HG03280 (cell line): ENCODE measurements around the gene TUBGCP3.
A peak's percentile ranks its signal among the peaks of the same experiment; 100 is the strongest.
"Not testable (repeated sequence)": the region's sequence is repeated elsewhere in the genome, so short reads cannot be mapped to it uniquely, and the experiment has no call there.

ENCODE experiments used
- ATAC-seq: cut with Tn5 transposase; IDR thresholded peaks from one replicate; pipeline ENCODE4 v1.9.1; 2021; ENCODE audit warnings: mild to moderate bottlenecking, moderate library complexity; ENCODE audit not compliant: unreplicated experiment

TUBGCP3 gene, protein sequence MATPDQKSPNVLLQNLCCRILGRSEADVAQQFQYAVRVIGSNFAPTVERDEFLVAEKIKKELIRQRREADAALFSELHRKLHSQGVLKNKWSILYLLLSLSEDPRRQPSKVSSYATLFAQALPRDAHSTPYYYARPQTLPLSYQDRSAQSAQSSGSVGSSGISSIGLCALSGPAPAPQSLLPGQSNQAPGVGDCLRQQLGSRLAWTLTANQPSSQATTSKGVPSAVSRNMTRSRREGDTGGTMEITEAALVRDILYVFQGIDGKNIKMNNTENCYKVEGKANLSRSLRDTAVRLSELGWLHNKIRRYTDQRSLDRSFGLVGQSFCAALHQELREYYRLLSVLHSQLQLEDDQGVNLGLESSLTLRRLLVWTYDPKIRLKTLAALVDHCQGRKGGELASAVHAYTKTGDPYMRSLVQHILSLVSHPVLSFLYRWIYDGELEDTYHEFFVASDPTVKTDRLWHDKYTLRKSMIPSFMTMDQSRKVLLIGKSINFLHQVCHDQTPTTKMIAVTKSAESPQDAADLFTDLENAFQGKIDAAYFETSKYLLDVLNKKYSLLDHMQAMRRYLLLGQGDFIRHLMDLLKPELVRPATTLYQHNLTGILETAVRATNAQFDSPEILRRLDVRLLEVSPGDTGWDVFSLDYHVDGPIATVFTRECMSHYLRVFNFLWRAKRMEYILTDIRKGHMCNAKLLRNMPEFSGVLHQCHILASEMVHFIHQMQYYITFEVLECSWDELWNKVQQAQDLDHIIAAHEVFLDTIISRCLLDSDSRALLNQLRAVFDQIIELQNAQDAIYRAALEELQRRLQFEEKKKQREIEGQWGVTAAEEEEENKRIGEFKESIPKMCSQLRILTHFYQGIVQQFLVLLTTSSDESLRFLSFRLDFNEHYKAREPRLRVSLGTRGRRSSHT

DNA sequence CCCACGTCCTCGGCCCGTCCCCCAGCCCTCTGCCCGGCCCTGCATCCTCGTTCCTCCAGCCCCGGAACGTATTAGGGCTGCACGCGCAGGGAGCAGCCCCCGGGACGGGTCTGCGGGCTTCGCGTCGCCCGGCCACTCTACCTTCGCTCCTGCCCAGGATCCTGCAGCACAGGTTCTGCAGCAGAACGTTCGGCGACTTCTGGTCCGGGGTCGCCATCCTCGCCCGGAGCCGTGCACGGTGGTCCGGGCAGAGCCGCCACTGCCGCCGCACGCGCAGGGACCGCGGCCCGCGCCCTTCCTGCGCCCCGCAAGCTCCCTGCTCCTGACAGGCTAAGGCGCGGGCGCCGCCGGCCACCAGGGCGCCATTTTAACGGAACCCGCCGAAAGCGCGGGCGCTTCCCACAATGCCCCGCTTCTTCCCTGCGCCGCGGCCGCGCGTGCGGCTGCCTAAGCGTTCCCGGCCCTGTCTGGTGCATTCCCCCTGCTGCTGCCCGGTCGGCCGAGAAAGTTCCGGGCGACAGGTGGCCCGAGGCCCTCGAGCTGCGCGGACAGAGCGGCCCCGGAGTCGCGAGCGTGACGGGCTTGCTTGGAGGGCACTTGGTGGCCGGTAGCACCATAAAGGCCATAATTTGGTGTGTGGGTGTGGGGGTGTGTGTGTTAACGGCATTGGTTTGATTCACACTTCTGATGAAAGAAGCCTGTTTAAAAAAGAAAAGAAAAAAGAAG lies at the start of gene TUBGCP3:
TUBGCP3 (minus strand) TSS at position 390 of the 726 bp plus-strand sequence; CDS start at position 217, 173 bp downstream.
- ATAC-seq: peak; percentile 84

DNA sequence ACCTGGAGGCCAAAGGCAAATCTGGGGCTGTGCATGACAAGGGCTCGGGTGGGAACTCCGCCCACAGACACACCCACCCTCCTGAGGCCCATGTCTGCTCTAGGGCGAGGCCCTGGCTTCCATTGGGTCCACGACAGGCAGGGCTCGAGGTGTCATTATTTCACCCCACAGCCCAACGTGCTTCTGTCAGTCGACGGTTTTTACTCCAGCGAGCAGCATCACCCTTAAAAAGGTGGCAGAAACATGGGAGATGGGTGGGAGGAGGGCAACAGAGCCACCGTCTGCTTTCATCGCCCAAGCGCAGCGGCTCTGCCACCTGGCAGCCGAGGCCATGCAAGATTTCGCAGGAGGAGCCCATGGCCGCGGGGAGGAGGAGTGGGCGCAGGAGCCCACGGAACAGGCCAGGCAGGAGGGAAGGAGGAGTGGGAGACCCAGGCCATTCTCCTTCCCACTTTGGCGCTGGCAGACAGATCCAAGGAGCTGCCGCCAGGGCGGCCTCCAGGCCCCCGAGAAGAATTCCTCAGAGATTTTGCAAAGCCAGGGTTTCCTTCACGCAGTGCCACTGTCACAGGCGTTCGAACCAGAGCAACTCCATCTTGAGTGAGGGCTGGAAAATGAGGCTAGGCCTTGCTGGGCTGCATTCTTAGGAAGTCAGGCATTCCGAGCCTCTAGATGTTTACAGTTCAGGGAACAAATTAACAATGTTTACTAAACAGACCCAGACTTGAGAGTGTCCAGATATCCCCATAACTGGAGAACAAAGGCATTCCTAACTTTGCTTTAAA lies 49.3 kb upstream of the TUBGCP3 start:
- no peak for ATAC-seq

DNA sequence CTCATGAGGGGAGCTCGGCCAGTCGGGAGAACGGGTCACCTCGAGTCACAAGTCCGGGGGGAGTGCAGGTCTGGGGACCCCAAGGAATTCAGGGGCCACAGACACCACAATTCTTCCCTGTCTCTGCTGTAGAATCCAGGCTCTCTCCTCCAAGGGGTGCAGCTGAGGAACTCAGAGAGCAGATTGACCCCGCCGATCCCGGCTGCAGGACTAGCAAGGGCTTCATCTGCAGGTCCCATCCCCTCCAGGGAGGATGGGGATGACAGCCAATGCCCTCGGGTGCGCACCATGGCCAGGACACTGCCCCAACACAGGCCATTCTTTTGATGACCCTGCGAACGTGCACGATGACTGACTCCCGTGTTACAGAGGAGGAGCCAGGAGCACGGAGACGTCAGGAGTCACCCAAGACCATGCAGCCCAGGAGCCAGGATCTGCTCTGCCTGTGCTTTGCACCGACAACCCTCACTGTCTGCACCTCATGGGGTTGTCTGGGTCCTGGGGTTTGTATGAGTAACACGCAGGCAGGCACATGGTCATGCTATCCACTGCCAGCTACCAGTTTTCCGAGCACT lies 48.5 kb upstream of the TUBGCP3 start:
- ATAC-seq: no peak

DNA sequence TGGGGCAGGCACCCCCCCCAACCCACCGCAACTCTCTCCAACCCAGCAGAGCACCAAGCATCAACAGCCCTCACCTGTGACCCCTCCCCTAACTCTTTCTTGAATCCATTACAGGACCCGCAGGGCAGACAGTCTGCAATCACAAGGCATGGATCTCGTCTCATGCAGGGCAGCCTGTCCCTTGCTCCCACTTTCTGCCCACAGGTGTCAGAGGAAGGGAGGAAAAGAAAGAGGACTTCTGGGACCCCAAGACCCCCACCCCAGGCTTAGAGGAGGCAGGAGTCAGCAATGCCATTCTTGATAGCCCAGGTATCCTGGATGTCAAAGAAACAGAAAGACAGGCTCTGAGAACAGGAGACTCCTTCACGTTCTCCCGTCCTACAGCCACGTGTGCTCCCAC lies 47.4 kb upstream of the TUBGCP3 start:
- no peak for ATAC-seq

GRCh38 chr13:112634102-112634501 lies 46.1 kb upstream of the TUBGCP3 start:
- ATAC-seq: no peak

- ATAC-seq: not testable (repeated sequence)
Measured at GRCh38 chr13:112630226-112630625, 42.3 kb upstream of the TUBGCP3 start.

DNA sequence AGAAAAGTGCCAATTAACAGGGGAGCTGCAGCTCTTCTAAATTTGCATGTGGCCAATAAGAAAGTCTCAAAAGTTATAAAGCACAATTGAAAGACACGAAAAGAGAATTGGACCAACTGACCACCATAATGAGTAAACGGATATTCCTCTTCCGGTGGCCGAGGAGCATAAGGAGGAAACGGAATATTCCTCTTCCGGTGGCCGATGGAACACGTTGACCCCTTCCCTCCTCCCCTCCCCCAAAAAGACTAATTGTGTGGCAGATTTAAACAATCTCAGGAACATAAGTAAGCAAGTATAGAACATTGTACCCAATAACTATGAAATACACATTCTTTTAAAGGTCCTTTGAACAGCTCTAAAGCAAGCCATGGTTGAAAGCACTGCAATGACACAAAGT lies 41.2 kb upstream of the TUBGCP3 start:
- no peak for ATAC-seq

- not testable (repeated sequence) for ATAC-seq
Measured at GRCh38 chr13:112627613-112628012, 39.7 kb upstream of the TUBGCP3 start.

DNA sequence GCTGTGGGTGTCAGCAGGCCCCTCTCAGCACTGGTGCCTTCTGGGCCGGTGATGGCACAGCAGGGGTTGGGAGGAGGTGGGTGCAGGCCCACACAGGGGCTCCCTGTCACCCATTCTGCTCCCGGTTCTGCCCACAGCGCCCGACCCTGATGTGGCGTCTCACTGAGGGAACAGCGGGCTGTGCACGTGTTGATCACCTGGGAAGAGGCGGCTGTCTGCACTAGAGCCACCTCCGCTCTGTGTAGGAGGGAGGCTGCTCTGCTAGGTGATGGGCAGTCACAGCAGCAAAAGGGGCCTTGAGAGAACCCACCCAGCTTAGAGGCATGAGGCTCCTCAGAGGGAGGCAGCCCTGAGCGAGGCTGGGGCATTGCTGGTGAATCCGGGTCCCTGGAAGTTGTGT lies 39.2 kb upstream of the TUBGCP3 start:
- no peak for ATAC-seq

DNA sequence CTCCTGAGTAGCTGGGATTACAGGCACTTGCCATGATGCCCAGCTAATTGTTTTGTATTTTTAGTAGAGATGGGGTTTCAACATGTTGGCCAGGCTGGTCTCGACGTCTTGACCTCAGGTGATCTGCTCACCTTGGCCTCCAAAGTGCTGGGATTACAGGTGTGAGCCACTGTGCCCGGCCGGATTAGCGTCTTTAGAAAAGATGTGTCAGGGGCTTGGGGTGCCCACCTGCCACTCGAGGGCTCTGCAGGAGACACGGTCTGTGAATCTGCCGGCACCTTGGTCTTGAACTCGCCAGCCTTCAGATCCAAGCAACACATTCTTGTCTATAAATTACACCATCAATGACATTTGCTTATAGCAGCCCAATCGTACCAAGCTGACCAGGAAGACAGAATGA lies 38.8 kb upstream of the TUBGCP3 start:
- ATAC-seq: no peak

- ATAC-seq: no peak
Measured at GRCh38 chr13:112626124-112626523, 38.2 kb upstream of the TUBGCP3 start.

DNA sequence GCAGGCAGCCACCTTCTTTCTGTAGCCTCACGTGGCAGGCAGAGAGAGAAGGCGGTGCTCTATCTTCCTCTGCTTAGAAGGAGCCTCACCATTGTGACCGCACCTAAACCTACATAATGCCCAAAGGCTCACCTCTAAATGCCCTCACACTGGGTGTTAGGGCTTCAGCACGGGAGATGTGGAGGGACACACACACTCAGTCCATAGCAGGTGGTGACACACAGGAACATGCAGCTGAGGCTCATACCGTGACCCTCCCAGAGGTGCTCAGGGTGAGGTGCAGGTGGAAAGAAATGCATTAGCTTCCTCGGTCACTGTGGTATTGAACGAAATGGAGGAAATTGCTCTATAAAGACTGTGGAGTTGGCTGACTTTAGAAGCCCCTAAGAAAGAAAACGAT lies 37.7 kb upstream of the TUBGCP3 start:
- ATAC-seq: no peak

DNA sequence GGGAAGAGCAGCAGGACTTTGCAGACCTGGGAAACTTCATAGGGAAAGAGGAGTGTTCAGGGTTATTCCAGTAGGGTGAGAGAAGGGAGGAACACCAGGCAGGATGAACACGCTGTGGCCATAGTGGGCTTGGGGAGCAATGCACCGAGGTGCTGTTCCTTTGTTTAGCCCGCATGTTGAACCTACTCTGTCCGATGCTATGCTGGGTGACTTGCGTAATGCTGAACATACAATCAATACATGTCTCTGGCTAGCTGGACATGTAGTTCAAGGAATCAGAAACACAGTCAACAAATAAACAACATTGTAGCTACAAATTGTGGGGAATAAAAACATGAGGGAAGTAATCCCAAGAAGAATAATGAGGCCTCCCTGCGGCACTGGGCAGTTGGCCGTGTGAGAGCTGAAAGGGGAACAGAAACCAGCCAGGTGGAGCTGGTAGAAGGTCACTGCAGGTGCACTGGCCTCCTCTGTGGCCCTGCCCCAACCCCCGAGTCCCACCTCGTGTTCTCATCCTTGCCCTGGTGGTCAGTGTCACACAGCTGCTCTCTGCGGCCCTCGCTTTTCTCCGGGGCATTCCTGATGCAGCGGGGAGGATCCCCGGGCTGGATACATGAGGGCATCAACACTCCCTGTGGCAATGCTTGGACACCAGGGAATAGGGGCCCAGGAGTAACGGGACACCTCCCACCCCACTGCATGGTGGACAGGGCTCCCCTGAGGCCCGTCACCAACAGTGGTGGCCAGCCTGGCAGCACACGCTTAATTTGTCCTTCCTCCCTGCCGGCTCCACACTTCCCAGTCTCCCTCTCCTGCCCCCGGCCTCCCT lies 36.9 kb upstream of the TUBGCP3 start:
- ATAC-seq: no peak

GRCh38 chr13:112624040-112624439 lies 36.1 kb upstream of the TUBGCP3 start:
- ATAC-seq: no peak

GRCh38 chr13:112623051-112623711 lies 35.2 kb upstream of the TUBGCP3 start:
- no peak for ATAC-seq

GRCh38 chr13:112622375-112622774 lies 34.4 kb upstream of the TUBGCP3 start:
- ATAC-seq: no peak

- no peak for ATAC-seq
Measured at GRCh38 chr13:112619730-112620631, 32.0 kb upstream of the TUBGCP3 start.

DNA sequence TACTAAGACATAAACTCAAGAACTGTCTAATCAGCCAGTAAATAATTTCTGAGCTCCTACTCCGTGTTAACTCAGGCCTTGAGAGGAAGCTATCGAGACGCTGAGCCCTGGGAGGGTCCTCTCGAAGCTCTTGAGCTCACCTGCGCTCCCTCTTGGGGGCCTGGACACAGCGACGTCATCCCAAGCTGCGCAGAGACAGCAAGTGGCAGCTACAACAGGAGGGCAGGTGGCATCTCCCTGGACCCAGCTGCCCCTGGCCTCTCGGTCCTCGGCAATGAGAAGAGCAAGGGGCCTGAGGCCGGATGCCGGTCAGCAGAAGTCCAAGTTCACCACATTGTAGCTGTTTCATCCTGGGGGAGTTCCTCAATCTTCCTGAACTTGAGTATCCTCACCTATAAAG lies 30.5 kb upstream of the TUBGCP3 start:
- ATAC-seq: no peak
